WTC11 (cell line): ENCODE measurements around the gene SIAE. TPM values are rescaled to one million over a fixed set of nuclear protein-coding genes. Genes with fewer than 3 reads are reported as not detected.

Experiments
- total RNA-seq: library from RNA; stranded (reverse); gene quantifications from 3 replicates; pipeline ENCODE4 v1.2.3, GENCODE V29; 2021

The SIAE gene
- total RNA-seq, 1 experiment from 2014 or later, result 4.9 TPM

Other genes starting within 250 kb of the SIAE start
- not detected in 3 replicates for gene OR8B4, start 248.9 kb downstream of the SIAE start, total RNA-seq
- gene OR8B8, start 228.0 kb downstream of the SIAE start, total RNA-seq, result not detected in 3 replicates
- gene OR8B12, start 130.1 kb downstream of the SIAE start, total RNA-seq, result not detected in 3 replicates
- not detected in 3 replicates for gene OR8A1, start 103.7 kb downstream of the SIAE start, total RNA-seq
- not detected in 3 replicates for gene PANX3, start 62.3 kb downstream of the SIAE start, total RNA-seq
- gene TBRG1, start 50.9 kb downstream of the SIAE start, total RNA-seq, result 25.4 to 30.3 TPM (median 30.0 TPM) in 3 replicates
- 3.5 to 3.8 TPM (median 3.5 TPM) in 3 replicates for gene SPA17, start 165 bp upstream of the SIAE start, total RNA-seq
- 1.9 to 2.9 TPM (median 2.5 TPM) in 3 replicates for gene NRGN, start 66.2 kb upstream of the SIAE start, total RNA-seq
- gene VSIG2, start 78.5 kb upstream of the SIAE start, total RNA-seq, result 0.46 to 0.79 TPM (median 0.71 TPM) in 3 replicates
- 0.44 to 0.64 TPM (median 0.48 TPM) in 3 replicates for gene ESAM, start 88.6 kb upstream of the SIAE start, total RNA-seq
- gene MSANTD2, start 126.7 kb upstream of the SIAE start, total RNA-seq, result 16.5 to 17.5 TPM (median 16.8 TPM) in 3 replicates
- 21.3 to 27.5 TPM (median 25.3 TPM) in 3 replicates for gene ROBO3, start 191.7 kb upstream of the SIAE start, total RNA-seq
- gene ROBO4, start 224.1 kb upstream of the SIAE start, total RNA-seq, result 0.07 to 0.13 TPM (median 0.09 TPM) in 3 replicates
- not detected in 3 replicates for gene HEPN1, start 245.5 kb upstream of the SIAE start, total RNA-seq